ENCODE results near the gene TBC1D4.

TBC1D4 gene

GRCh38 chr13:75415694-75416093 is 66.3 kb downstream of the TBC1D4 start:
- FAIRE-seq, result no peak

GRCh38 chr13:75415171-75415570 is 66.8 kb downstream of the TBC1D4 start:
- FAIRE-seq, result no peak

DNA sequence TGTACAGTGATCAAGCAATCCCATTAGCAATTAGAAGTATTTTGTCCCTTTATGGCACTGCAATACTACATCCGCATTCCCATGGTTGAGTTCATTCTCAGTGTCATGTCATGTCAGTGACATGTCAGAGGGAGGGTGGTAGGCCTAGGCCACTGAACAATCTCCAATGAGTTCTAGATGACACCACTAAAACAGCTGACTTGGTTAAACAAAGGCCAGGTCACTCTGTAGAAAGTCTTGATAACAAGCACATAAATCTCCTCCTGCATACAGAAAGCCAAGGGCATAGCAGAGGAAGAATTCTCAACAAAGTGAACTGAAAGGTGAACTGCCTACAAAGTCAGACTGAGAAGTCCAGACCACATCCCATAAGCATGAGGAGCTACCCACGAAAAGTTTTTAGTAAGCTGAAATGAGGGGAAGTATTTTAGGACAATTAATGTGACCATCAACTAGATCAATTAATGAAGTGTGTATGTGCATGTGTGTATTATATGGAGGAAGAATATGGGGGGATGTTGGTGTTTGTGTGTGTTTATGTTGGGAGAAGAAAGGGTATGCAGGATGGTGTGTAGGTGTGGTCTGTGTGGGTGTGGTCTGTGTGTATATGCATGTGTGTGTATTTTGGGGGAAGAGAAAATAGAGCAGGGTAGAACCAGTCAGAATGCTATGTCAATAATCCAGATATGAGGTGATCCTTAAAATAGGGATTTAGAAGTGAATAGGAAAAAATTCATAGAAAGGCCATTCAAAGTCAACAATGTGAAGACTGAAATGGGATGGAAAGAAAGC is 67.7 kb downstream of the TBC1D4 start:
- no peak for FAIRE-seq

- no peak for FAIRE-seq
Observed at GRCh38 chr13:75411924-75412537, 69.9 kb downstream of the TBC1D4 start.

GRCh38 chr13:75410207-75410606 is 71.8 kb downstream of the TBC1D4 start:
- no peak for FAIRE-seq

DNA sequence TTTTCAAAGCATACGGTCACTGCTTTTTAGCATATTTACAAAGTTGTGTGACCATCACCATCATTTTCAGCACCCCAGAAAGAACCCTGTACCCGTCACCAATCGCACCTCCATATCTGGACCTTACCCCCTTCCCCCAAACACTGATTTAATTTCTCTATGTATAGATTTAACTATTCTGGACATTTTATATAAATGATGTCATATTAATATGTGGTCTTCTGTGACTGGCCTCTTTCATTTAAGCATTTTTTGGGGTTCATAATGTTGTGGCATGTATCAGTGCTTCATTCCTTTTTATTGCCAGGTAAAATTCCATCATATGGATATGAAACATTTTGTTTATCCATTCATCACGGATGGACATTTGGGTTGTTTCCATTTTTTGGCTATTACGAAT is 74.0 kb downstream of the TBC1D4 start:
- no peak for FAIRE-seq

- FAIRE-seq, result no peak
Observed at GRCh38 chr13:75407473-75407872, 74.5 kb downstream of the TBC1D4 start.

GRCh38 chr13:75405976-75406703 is 75.8 kb downstream of the TBC1D4 start:
- FAIRE-seq, result no peak

- FAIRE-seq, result no peak
Observed at GRCh38 chr13:75404726-75405125, 77.2 kb downstream of the TBC1D4 start.

DNA sequence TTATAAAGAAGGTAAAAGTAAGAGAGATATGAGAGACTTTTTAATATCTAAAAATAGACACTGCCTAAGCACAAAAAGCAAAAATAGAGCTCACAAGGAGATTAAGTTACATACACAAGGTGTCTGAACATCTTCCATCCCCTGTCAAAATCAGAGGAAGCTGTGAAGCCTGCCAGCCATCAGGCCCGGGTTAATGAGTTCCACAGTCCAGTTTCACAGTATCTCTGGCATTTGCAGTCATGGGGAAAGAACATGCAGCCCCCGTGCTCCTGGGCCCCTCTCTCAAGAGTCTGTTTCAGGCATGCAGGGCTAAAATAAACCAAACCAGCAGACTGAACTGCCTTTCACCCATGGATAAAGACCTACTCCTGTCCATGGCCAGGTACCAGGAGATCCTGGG is 79.2 kb downstream of the TBC1D4 start:
- no peak for FAIRE-seq

DNA sequence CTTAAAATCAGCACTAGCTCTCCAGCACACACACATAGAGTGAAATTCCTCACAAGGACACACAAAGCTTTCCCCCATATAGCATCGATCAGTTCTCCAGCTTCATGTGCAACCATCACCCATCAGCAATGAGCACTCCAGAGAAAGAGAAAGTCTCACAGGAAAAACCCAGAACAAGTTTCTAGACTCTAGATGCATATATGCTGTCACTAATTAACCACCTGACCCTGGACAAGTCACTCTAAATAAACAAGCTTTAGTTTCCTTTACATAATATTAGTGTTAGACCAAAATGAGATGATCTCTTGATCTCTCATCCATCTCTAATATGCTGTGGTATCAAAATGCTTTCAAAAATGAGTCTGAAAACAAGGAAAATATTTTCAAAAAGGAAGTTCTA is 81.2 kb downstream of the TBC1D4 start:
- no peak for FAIRE-seq

- no peak for FAIRE-seq
Observed at GRCh38 chr13:75399879-75400217, 82.1 kb downstream of the TBC1D4 start.

DNA sequence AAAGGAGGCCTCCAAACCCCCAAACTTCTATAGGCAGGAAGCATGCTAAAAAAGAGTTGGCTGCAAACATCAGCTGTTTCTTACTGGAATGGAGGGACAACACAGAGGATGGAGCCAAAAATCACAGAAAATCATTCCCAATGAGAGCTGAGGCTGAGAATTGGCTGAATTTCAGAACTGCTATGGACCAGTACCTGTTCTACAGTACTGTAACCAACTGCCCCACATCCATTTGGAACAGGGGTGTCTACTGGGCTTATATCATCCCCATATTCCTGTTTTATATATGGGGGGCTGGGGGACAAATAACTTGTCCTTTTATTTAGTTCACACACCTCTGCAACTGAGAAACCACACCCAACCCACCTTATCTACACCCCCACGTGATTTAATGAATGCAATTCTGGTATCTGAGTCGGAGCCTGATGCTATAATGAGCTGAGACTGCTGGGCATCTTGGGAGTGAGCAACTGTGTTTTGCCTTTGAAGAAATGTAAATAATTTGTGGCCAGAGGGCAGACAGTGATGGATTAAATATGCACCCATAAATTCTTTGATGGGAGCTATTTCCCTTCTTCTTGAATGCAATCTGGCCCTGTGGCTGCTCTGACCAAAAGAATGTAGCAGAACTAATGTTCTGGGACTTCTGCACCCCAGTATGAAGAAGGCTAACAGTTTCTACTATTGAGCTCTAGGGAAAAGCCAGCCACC is 82.6 kb downstream of the TBC1D4 start:
- FAIRE-seq, result no peak

DNA sequence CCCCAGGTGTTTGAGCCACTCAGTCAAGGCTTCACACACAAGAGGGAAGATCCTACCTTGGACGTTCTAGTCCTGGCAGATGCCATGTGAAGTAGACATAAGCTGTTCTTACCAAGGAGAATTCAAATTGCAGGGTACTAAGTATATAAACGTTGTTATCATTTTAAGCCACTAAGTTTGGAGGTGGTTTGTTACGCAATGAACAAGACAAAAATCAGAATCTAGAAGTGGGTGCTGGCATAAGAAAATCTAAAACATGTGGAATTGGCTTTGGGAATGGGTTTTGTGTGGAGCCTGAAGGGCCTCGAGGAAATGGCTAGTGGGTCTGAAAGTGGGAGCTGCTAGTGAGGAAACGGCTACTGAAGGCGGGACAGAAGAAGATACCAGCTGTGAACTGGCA is 83.9 kb downstream of the TBC1D4 start:
- FAIRE-seq, result no peak

DNA sequence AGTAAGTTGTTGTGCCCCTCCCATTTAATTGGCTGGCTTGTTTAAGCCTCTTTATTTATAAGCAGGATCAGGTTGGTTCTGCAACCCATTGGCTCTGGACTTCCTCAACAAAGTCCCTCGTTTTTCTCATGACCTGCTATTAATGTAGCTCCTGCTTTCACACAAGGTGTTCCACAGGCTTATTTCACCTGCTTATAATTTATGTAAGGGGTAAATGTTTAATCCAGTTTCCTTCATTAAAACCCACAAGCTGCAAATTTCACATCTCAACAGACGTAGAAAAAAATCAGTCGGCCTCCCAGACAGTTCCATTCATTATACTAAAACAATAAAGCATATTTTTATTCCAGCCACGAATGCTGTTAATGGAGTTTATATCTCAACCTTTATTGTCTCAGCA is 86.1 kb downstream of the TBC1D4 start:
- FAIRE-seq, result no peak

DNA sequence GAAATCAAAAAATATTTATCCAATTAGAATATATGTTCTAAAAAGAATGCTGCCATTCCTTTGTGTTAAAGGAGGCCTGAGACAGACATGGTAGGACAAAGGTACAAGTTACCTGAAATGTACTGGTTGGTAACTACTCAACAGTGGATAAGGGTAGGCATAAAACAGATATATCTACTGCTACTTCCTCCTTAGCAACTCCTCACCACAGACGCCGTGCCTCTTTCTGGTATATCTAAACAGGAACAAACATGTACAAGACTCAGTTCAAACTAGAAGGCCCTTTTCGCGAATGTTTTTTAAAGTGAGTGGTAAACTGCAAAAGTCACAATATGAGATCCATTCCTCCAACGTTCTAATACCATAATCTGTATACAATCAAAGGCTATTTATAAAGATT is 86.9 kb downstream of the TBC1D4 start:
- no peak for FAIRE-seq

GRCh38 chr13:75393839-75394520 is 88.0 kb downstream of the TBC1D4 start:
- no peak for FAIRE-seq

- no peak for FAIRE-seq
Observed at GRCh38 chr13:75391432-75392100, 90.4 kb downstream of the TBC1D4 start.

- no peak for FAIRE-seq
Observed at GRCh38 chr13:75390229-75390628, 91.7 kb downstream of the TBC1D4 start.

- no peak for FAIRE-seq
Observed at GRCh38 chr13:75385708-75386083, 96.3 kb downstream of the TBC1D4 start.

GRCh38 chr13:75384879-75385707 is 96.9 kb downstream of the TBC1D4 start:
- no peak for FAIRE-seq
